ENCODE measurements around the gene TET2.
A peak's percentile ranks its signal among the peaks of the same experiment; 100 is the strongest.

The TET2 gene

GRCh38 chr4:105146276-105147015 lies at the start of gene TET2:
Gene TET2 (plus strand): TSS chr4:105146876. CDS start chr4:105233943, 87,067 bp downstream.
- peak; percentile 49 for DNase-seq (ENCODE audit: low read depth)

- no peak for DNase-seq (ENCODE audit: low read depth)
Observed at GRCh38 chr4:105102016-105102415, 44.7 kb upstream of the TET2 start.

- no peak for DNase-seq (ENCODE audit: low read depth)
Observed at GRCh38 chr4:105106426-105106825, 40.2 kb upstream of the TET2 start.

- DNase-seq (ENCODE audit: low read depth), result no peak
Observed at GRCh38 chr4:105107095-105107856, 39.4 kb upstream of the TET2 start.

- DNase-seq (ENCODE audit: low read depth), result no peak
Observed at GRCh38 chr4:105108971-105109370, 37.7 kb upstream of the TET2 start.

- no peak for DNase-seq (ENCODE audit: low read depth)
Observed at GRCh38 chr4:105112274-105112673, 34.4 kb upstream of the TET2 start.

- DNase-seq (ENCODE audit: low read depth), result no peak
Observed at GRCh38 chr4:105113800-105114199, 32.9 kb upstream of the TET2 start.

- no peak for DNase-seq (ENCODE audit: low read depth)
Observed at GRCh38 chr4:105116616-105117319, 29.9 kb upstream of the TET2 start.

- no peak for DNase-seq (ENCODE audit: low read depth)
Observed at GRCh38 chr4:105119356-105119755, 27.3 kb upstream of the TET2 start.

GRCh38 chr4:105120626-105121025 lies 26.1 kb upstream of the TET2 start:
- DNase-seq (ENCODE audit: low read depth), result no peak

GRCh38 chr4:105122350-105122749 lies 24.3 kb upstream of the TET2 start:
- no peak for DNase-seq (ENCODE audit: low read depth)

GRCh38 chr4:105126311-105127169 lies 20.1 kb upstream of the TET2 start:
- DNase-seq (ENCODE audit: low read depth), result no peak

GRCh38 chr4:105127170-105127445 lies 19.6 kb upstream of the TET2 start:
- no peak for DNase-seq (ENCODE audit: low read depth)

- no peak for DNase-seq (ENCODE audit: low read depth)
Observed at GRCh38 chr4:105128208-105128607, 18.5 kb upstream of the TET2 start.

- no peak for DNase-seq (ENCODE audit: low read depth)
Observed at GRCh38 chr4:105129286-105130040, 17.2 kb upstream of the TET2 start.

GRCh38 chr4:105130945-105131344 lies 15.7 kb upstream of the TET2 start:
- no peak for DNase-seq (ENCODE audit: low read depth)

- no peak for DNase-seq (ENCODE audit: low read depth)
Observed at GRCh38 chr4:105133976-105134375, 12.7 kb upstream of the TET2 start.

- no peak for DNase-seq (ENCODE audit: low read depth)
Observed at GRCh38 chr4:105135785-105136184, 10.9 kb upstream of the TET2 start.

GRCh38 chr4:105137121-105137875 lies 9.4 kb upstream of the TET2 start:
- no peak for DNase-seq (ENCODE audit: low read depth)

GRCh38 chr4:105139646-105140045 lies 7.0 kb upstream of the TET2 start:
- no peak for DNase-seq (ENCODE audit: low read depth)

Data from stimulated activated CD8-positive, alpha-beta memory T cell treated with anti-CD3 and anti-CD28 coated beads, Interleukin-7, amount 100 ng/mL, for 24 hours (primary cell).